ENCODE measurements around the gene SLC6A13. TPM values are rescaled to one million over a fixed set of nuclear protein-coding genes. Genes with fewer than 3 reads are reported as not detected.

Gene SLC6A13
- total and polyA plus RNA-seq, 2 of the 8 experiments (the other 6 are each of a cell fraction or from before 2014, with no cell fraction given), result 0.03 TPM; not detected in 1

- TF ChIP-seq RNF2 (IDR thresholded peaks at IDR 0.05; ENCODE audit: borderline replicate concordance, low read depth, low read length, missing control alignments, poor library complexity, severe bottlenecking) (no peak), POLR2A (IDR thresholded peaks at IDR 0.05; ENCODE audit: control extremely low read depth in 1 of 2, low read depth in 2 of 2, low read length in 2 of 2) (no peak), HDAC6 (IDR thresholded peaks at IDR 0.05; ENCODE audit: low read depth, low read length) (no peak), EP300 (IDR thresholded peaks at IDR 0.05; ENCODE audit: borderline replicate concordance in 1 of 2, low read depth in 2 of 2, low read length in 2 of 2) (no peak), SP1 (IDR thresholded peaks at IDR 0.05; ENCODE audit: low read depth, low read length) (no peak), CBX5 (IDR thresholded peaks at IDR 0.05; ENCODE audit: low read depth, low read length) (no peak)
Observed at GRCh38 chr12:262817-263216, at the start of gene SLC6A13 (continued).
